Measurements from ENCODE around the gene ZNF546.
"Not testable (repeated sequence)": the region's sequence is repeated elsewhere in the genome, so short reads cannot be mapped to it uniquely, and the experiment has no call there.

ZNF546 gene

DNA sequence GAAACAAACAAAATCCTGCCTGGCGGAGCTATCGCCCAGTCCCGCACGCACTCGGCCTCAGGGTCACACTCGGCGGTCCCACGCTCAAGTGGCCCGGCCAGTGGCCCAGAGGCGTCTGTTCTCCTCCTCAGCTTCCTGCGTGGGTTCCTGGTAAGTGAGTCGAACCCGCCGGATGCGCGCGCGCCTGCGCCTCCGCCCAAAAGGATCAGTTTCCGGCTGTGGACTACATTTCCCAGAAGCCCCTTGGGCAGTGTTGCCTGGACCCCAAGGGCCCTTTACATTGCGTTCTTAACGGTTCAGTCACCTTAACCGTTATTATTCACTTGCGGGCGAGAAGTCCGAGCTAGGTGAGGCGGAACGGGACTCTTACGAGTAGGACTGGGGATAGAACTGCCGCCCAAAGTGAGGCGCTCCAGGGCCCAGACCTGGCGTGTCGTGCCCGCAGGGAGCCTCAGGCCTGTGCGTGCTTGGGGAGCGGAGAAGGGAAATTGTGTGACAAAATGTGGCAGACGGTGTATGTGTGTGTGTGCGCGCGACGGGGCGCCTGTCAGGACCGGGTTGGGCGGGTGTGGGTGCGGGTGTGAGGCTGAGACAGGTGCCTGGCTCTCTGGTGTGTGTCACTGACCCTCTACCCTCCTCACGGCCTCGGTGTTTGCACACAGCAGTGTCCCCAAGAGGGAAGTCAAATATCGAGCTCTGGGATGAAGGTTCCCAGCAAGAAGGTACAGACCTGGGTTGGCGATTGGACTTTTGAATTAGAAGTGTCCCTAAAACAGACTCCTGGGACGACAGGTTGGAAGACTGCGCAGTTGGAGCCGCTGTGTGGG is at the start of gene ZNF546:
TSS of gene ZNF546 (plus strand) at position 250 of the 827 bp plus-strand sequence. CDS start 1,267 bp downstream, outside the sequence.
- peak; percentile 90 for DNase-seq (ENCODE audit: low spot score)

DNA sequence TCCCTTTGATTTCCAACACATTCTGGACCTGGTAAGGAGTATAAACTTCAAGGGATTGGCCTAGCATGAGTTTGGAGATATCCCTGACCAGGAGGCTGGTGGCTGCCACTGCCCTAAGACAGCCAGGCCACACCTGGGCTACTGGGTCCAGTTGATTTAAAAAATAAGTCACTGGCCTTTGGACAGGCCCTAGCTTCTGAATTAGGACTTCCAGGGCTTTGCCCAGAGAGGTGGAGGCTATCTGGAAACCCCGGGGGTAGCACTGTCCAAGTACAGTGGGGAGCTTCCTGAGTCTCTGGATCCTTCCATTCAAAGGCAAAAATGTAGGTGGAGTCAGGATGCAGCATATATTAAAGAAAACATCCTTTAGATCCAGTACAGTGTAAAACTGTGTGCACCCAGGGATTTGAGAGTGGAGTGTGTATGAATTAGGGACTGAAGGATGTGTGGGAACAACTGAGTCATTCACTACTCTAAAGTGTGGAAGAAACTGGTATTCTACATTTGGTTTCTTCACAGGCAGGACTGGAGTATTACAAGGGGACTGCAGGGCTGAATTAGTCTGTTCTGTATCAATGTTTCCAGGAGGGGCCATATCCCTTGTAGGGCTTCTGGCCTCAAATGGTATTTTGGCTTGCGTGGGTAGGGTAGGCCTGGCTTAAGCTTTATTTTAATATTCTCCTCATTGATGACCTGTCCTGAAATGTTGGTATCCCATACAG is 47.7 kb upstream of the ZNF546 start:
- DNase-seq (ENCODE audit: low spot score) = no peak

DNA sequence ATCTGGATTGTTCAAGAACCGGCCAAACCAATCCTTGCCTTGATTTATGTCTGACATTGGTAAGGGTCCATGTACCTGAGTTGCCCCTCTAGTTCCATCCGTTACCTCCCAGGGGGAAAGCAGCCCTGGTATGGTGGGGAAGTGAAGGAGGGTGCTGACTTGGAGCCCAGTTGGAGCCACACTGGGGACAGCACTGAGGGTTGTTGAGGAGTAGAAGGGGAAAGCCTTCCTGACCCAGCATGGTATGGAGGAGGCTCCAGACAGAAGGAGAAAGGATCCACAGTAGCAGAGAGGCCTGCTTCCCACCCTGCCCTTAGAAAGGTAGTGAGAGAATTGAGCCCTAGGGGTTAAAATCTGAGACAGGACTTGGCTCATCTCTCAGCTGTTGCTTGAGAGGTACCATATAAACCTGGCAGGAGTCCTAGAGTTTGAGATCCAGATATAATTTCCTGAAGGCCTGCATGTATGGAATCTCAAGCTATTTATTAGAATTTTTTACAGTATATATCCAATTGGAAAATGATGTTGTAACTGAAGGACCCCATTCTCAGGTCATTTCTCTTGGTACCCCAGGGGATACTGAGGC is 45.7 kb upstream of the ZNF546 start:
- DNase-seq (ENCODE audit: low spot score) = no peak

DNA sequence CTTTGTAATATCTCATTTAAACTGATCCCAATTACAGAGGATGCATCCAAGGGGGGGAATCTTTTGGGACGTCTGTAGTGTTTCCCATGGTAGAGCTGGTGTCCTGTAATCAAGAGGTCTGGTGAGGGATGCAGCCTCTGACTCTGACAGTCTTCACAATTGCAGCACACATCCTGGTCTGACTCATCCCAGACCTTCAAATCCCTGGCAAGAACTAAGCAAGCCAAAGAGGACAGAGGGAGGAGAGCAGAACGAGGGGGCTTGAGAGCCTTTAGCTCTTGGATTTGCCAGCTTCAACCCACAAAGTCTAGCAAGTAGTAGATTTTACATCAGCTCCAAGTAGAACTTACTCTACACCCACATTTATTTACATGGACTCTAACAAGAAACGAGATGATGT is 45.2 kb upstream of the ZNF546 start:
- DNase-seq (ENCODE audit: low spot score) = no peak

DNA sequence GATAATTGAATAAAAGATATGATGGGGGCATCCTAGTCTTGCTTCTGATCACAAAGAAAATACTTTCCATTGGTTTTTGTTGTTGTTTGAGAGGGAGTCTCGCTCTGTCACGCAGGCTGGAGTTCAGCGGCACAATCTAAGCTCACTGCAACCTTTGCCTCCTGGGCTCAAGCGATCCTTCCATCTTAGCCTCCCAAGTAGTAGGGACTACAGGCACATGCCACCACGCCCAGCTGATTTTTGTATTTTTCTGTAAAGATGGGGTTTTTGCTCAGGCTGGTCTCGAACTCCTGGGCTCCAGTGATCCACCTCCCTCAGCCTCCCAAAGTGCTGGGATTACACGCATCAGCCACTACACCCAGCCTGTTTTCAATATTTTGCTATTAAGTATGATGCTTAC is 42.9 kb upstream of the ZNF546 start:
- no peak for DNase-seq (ENCODE audit: low spot score)

DNA sequence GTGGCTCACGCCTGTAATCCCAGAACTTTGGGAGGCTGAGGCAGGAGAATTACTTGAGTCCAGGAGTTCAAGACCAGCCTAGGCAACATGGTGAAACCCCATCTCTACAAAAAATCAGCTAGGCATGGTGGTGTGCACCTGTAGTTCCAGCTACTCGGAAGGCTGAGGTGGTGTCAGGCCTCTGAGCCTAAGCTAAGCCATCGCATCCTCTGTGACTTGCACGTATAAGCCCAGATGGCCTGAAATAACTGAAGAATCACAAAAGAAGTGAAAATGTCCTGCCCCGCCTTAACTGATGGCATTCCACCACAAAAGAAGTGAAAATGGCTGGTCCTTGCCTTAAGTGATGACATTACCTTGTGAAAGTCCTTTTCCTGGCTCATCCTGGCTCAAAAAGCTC is 39.0 kb upstream of the ZNF546 start:
- not testable (repeated sequence) for DNase-seq (ENCODE audit: low spot score)

DNA sequence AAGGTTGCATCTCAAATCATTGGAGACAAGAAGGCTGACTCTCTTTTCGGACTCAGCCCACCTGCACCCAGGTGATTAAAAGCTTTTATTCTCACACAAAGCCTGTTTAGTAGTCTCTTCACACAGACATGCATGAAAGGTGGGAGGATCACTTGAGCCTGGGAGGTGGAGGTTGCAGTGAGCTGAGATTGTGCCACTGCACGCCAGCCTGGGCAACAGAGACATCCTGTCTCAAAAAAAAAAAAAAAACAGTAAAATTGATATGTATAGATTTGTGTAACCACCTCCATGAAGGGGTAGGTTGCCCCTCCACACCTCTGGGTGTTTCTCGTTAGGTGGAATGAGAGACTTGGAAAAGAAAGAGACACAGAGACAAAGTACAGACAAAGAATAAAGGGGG is 37.9 kb upstream of the ZNF546 start:
- not testable (repeated sequence) for DNase-seq (ENCODE audit: low spot score)

DNA sequence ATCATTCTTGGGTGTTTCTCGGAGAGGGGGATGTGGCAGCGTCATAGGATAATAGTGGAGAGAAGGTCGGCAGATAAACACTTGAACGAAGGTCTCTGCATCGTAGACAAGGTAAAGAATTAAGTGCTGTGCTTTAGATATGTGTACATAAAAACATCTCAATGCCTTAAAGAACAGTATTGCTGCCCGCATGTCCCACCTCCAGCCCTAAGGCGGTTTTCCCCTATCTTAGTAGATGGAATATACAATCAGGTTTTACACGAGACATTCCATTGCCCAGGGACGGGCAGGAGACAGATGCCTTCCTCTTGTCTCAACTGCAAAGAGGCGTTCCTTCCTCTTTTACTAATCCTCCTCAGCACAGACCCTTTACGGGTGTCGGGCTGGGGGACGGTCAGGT is 37.5 kb upstream of the ZNF546 start:
- DNase-seq (ENCODE audit: low spot score) = not testable (repeated sequence)

DNA sequence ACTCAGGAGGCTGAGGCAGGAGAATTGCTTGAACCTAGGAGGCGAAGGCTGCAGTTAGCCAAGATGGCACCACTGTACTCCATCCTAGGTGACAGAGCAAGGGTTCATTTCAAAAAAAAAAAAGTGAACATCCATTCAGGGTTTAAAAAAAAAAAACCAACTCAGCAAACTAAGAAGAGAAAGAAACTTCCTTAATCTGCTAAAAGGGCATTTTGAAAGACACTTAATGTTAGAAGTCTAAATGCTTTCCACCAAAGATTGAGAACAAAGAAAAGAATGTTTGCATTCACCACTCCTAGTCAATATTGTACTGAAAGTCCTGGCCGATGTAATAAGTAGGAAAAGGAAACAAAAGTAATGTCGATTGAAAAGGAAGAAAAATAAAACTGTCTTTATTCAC is 33.0 kb upstream of the ZNF546 start:
- no peak for DNase-seq (ENCODE audit: low spot score)

DNA sequence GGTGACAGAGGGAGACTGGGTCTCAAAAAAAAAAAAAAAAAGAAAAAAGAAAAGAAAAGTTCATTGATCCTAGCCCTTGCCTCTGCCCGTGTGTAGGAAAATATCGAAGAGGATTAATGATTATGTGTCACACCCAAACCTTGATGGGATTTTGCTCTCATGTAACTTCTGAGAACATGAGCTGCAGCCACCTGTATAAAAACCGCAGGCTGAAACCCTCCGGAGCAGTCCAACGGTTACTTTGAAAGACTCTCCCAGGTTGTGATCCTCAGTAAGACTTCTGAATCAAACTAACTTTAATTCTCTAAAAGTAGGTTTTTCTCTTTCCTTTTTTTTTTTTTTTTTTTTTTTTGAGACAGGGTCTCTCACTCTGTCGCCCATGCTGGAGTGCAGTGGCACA is 30.2 kb upstream of the ZNF546 start:
- DNase-seq (ENCODE audit: low spot score) = no peak

DNA sequence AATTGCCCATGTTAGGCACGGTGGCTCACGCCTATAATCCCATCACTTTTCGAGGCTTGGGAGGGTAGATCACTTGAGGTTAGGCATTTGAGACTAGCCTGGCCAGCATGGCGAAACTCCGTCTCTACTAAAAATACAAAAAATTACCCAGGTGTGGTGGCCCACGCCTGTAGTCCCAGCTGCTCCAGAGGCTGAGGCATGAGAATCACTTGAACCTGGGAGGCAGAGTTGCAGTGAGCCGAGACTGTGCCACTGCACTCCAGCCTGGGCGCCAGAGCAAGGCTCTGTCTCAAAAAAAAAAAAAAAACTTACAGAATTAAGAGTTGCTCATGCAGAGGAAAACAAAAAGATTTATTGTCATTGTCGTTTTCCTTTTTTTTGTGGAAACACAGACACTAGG is 29.3 kb upstream of the ZNF546 start:
- DNase-seq (ENCODE audit: low spot score) = no peak

DNA sequence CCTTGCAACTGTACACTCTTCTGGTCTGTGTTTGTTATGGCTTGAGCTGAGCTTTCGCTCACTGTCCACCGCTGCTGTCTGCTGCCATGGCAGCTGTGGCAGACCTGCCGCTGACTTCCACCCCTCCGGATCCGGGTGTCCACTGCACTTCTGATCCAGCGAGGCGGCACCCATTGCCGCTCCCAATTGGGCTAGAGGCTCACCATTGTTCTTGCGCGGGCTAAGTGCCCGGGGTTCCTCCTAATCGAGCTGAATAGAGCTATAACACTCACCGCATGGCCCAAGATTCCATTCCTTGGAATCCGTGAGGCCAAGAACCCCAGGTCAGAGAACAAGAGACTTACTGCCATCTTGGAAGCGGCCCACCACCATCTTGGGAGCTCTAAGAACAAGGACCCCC is 28.1 kb upstream of the ZNF546 start:
- no peak for DNase-seq (ENCODE audit: low spot score)

DNA sequence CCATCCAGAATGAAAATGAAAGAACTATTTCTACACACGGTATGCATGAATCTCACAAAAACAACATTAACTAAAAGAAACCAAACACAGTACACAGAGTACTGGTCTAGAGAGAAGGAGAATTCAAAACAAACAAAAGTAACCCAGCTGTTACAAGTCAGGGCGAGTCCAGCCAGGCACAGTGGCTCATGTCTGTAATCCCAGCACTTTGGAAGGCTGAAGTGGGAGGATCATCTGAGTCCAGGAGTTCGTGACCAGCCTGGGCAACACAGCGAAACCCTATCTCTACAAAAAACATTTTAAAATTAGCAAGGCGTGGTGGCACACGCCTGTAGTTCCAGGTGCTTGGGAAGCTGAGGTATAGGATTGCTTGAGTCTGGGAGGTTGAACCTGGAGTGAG is 27.6 kb upstream of the ZNF546 start:
- no peak for DNase-seq (ENCODE audit: low spot score)

DNA sequence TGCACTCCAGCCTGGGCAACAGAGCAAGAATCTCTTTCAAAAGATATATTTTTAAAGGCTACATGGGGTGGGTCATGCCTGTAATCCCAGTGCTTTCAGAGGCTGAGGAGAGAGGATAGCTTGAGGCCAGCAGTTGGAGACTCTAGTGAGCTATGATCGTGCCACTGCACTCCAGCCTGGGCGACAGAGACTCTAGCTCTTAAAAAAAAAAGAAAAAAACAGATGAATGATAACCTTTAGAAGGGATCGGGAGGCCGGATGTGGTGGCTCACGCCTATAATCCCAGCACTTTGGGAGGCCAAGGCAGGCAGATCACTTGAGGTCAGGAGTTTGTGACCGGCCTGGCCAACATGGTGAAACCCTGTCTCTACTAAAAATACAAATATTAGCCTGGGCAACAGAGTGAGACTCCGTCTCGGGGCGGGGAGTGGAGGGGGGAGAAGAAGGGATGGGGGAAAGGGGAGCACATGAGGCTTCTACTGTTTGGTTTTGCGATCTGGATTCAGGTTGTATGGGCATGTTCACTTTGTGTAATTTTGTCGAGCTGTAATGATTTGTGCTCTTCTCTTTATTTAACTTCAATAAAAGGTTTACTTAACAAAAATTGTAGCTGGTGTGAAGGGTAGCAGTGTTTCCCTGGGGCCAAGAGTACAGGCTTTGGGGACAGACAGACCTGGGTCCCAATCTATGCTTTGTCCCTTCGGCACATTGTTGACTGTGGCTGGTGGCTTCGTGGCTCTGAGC is 27.0 kb upstream of the ZNF546 start:
- no peak for DNase-seq (ENCODE audit: low spot score)

DNA sequence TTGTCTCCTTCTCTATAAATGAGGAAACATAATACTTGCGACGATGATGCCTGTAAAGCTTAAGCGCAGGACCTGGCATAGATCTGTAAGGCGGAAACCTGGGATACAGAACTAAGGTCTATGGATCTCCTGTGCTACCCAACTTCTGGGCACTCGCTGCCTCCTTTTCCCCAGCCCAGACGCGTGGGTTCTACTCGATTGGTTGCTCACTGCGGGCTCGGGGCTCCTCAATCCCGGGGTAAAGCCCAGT is 26.5 kb upstream of the ZNF546 start:
- no peak for DNase-seq (ENCODE audit: low spot score)

DNA sequence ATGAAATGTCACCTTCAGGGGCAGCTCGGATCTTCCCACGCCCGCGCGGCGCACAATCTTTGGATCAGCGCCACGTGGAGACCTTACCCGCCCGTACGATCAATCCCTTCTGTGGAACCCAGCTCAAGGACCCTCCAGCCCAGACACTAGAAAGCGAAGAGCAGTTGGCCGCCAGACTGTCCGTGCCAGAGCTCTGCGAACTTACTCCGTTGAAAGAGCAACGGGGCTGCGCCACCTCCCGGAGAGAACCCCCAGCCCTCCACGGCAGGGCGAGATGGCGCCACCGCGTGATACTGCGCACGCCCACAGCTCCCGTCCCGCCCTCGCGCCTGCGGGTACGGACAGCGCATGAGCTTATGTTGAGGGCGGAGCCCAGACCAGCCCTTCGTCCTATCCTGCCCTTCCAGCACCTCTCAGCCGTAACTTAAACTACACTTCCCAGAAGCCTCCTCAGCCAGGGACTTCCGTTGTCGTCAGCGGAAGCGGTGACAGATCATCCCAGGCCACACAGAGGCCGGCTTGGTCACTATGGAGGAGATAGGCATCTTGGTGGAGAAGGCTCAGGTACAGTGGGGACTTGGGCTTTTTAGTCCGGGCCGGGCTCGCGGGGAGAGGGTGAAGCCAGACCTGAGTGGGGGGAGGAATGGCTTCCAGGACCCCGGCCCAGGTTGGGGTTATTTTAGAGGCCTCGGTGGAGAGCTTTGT is 26.0 kb upstream of the ZNF546 start, which contains the start of gene PSMC4:
TSS of gene PSMC4 (plus strand) at position 491 of the 705 bp plus-strand sequence. CDS start at position 529, 38 bp downstream.
- DNase-seq (ENCODE audit: low spot score) = peak; percentile 98

DNA sequence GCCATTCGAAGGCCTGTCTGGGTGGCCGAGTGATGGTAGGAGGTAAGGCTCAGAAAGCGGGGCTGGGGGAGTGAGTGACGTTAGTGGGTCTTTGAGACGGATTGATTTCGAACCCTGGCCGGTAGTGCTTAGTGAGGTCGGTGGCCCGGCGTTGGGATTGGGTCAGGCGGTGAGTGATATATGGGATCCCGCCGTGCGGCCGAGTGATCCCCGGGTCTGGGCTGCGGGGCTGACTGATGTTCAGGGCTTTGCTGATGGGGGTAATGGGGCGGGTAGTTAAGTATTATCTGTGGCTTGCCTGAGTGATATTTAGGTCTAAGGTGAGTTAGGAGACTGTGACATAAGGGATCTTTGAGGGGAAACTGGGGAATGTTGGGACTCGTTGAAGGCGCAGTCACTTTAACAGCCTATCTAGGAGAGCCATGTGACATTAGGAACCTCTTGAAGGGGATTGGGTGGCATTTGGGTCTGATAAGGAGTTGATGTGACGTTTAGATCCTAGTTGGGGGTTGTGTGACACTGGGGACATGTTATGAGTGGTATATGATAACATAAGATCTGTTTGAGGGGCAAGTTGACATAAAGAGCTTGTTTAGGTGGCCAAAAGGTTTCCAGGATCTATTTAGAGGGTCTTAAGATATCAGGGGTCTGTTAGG is 25.4 kb upstream of the ZNF546 start:
- peak; percentile 19 for DNase-seq (ENCODE audit: low spot score)

DNA sequence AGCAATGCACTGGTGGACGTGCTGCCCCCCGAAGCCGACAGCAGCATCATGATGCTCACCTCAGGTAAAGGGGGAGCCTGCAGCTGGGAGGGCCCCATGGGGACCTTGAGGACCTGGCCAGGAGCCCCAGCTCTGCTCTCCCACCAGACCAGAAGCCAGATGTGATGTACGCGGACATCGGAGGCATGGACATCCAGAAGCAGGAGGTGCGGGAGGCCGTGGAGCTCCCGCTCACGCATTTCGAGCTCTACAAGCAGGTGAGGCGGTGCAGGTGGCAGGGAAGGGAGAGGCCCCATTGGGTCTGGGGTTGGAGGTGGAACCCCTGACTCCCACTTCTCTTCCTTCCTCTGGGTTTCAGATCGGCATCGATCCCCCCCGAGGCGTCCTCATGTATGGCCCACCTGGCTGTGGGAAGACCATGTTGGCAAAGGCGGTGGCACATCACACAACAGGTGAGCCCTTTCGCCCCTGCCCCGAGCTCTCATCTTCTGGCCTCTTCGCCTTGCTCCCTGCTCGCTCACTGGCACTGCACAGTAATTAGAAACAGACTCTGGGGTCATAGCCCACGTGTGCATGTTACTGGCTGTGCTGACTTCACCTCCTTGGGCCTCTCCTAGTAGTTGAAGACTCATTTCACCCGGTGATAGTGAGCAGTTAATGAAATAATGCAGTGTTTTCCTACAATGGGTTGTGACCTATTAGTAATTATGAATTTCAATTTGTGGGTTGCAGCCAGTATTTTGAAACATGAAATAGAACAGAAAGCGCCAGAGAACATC is 22.3 kb upstream of the ZNF546 start:
- DNase-seq (ENCODE audit: low spot score) = no peak

DNA sequence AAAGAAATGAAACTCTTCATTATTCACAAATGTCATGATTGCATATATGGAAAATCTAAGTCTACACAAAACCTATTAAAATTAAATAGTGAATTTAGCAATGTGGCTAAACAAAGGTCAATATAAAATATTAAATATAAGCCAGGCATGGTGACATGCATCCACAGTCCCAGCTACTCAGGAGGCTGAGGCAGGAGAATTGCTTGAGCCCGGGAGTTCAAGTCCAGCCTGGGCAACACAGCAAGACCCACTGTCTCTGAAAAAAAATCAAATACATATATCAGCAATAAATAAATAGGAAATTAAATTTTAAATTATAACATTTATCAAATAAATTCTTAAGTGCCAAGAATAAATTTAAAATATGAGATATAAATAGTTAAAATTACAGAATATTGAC is 14.0 kb upstream of the ZNF546 start:
- no peak for DNase-seq (ENCODE audit: low spot score)

DNA sequence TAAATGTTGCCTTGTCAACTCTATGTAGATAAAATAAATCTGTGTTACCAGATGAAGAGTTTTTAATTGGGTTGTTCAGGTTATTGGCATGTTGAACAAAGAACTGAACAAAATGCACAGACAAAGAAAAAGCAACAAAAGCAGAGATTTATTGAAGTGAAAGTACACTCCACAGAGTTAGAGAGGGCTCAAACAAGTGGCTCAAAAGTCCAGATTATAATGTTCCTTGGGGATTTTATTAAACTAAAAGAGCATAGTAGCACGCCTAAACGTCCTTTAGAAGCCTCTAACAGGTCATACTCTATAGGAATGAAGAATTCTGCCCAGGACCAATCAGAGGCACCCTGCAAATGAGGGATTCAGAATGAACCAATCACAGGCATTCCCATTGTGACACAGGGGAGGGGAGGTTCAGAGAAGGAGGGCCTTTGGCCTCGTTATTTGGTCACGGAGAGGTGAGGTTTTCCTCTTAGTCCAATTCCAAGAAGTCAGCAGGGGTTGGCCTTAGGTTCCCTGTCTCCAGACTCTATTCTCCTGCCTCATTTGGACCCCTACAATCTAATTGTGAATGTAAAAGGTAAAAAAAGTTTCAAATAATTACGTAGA is 13.1 kb upstream of the ZNF546 start:
- no peak for DNase-seq (ENCODE audit: low spot score)
